Cardiac fibroblast (primary cell): ENCODE results near the gene TTC29.
A peak's percentile ranks its signal among the peaks of the same experiment; 100 is the strongest.
"Not testable (repeated sequence)": the region's sequence is repeated elsewhere in the genome, so short reads cannot be mapped to it uniquely, and the experiment has no call there.

Experiments used
- DNase-seq, 2 donors: peaks; one replicate each; pipeline versions ENCODE4 v3.0.0 to v3.0.0-alpha.2; 2010; ENCODE audit warnings: low read depth in 2 of 2
- H3K4me3 ChIP-seq, 2 donors: replicated peaks in 1 of 2; 1 replicate in 1 of 2; 2 replicates in 1 of 2; pipeline ENCODE4 v1.5.1; 2011; ENCODE audit warnings: low read depth in 2 of 2, low read length in 2 of 2, mild to moderate bottlenecking in 2 of 2, moderate library complexity in 1 of 2
- TF ChIP-seq, protein P1 (sequence below): IDR thresholded peaks from one replicate; pipeline ENCODE4 v1.5.1; 2011; ENCODE audit warnings: low read depth, mild to moderate bottlenecking, low read length, inconsistent platforms

The TTC29 gene

GRCh38 chr4:146763560-146763959 is 182.1 kb downstream of the TTC29 start:
- TF ChIP-seq, protein P1, sequence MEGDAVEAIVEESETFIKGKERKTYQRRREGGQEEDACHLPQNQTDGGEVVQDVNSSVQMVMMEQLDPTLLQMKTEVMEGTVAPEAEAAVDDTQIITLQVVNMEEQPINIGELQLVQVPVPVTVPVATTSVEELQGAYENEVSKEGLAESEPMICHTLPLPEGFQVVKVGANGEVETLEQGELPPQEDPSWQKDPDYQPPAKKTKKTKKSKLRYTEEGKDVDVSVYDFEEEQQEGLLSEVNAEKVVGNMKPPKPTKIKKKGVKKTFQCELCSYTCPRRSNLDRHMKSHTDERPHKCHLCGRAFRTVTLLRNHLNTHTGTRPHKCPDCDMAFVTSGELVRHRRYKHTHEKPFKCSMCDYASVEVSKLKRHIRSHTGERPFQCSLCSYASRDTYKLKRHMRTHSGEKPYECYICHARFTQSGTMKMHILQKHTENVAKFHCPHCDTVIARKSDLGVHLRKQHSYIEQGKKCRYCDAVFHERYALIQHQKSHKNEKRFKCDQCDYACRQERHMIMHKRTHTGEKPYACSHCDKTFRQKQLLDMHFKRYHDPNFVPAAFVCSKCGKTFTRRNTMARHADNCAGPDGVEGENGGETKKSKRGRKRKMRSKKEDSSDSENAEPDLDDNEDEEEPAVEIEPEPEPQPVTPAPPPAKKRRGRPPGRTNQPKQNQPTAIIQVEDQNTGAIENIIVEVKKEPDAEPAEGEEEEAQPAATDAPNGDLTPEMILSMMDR: no peak
- no peak overlapping the region for H3K4me3 ChIP-seq
- no peak for DNase-seq

- no peak overlapping the region for H3K4me3 ChIP-seq
- TF ChIP-seq, protein P1: no peak
- DNase-seq: no peak
Observed at GRCh38 chr4:146762016-146762415, 183.6 kb downstream of the TTC29 start.

- no peak overlapping the region for H3K4me3 ChIP-seq
- TF ChIP-seq, protein P1: no peak
- peak in 1 of 2 donors; percentile 7 for DNase-seq
Observed at GRCh38 chr4:146742416-146742815, 203.2 kb downstream of the TTC29 start.

- no peak for DNase-seq
- TF ChIP-seq, protein P1: no peak
- H3K4me3 ChIP-seq: no peak overlapping the region
Observed at GRCh38 chr4:146739182-146739581, 206.5 kb downstream of the TTC29 start.

DNA sequence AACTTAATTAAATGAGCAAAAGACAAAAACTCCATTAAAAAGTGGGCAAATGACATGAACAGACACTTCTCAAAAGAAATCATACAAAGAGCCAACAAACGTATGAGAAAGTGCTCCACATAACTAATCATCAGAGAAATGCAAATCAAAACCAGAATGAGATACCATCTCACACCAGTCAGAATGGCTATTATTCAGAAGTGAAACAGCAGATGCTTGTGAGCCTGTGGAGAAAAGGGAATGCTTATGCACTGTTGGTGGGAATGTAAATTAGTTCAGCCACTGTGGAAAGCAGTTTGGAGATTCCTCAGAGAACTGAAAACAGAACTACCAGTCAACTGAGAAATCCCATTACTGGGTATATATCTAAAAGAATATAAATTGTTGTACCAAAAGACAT is 222.1 kb downstream of the TTC29 start:
- not testable (repeated sequence) for DNase-seq, H3K4me3 ChIP-seq

DNA sequence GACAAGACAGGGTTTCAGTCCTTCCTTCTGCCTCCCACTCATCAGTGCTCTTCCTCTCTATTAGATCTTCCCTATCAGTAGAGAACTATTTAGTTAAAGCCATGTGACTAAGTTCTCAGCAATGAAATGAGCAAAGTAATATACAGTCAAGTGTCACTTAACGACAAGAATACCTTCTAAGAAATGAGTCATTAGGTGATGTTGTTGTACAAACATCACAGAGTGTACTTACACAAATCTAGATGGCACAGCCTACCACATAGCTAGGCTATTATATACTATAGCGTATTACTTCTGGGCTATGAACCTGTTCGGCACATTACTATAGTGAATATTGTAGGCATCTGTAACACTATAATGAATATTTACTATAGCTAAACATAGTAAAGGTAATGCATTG is 235.7 kb downstream of the TTC29 start:
- H3K4me3 ChIP-seq: no peak overlapping the region
- TF ChIP-seq, protein P1: no peak
- no peak for DNase-seq

DNA sequence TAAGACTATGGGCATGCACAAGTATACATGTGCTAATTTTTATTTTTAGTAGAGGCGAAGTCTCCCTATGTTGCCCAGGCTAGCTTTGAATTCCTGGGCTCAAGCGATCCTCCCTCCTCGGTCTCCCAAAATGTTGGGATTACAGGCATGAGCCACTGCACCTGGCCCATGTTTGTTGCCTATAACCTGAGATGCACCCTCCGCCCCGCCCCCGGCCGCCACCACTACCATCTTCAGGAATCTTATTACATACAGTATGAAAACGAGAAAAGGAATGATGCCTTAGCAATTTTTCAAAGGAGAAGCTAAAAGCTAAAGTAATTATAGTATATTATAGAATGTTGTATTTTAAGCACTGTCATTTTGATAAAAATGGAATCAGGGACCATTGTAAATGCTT is 245.8 kb downstream of the TTC29 start:
- TF ChIP-seq, protein P1: no peak
- no peak for DNase-seq
- H3K4me3 ChIP-seq: no peak overlapping the region
